ENCODE results near the gene BICC1. TPM values are rescaled to one million over a fixed set of nuclear protein-coding genes. Genes with fewer than 3 reads are reported as not detected.

The BICC1 gene
- total RNA-seq, 1 experiment from 2014 or later, result 0.57 TPM

GRCh38 chr10:58772758-58773157 lies 260.1 kb downstream of the BICC1 start:
- no peak overlapping the region for H2BK15ac ChIP-seq (ENCODE audit: low read depth, low read length)
- no peaks in the 10 kb centered on the region for H3K79me1 ChIP-seq (ENCODE audit: insufficient read depth, low read depth, low read length, poor library complexity, severe bottlenecking)
- no peak overlapping the region for H3K56ac ChIP-seq (ENCODE audit: insufficient read length, low read depth, low read length)
- H3K4ac ChIP-seq (ENCODE audit: low read depth, low read length), result no peak overlapping the region
- no peaks in the 10 kb centered on the region; a peak in 1 of 5 replicates for H3K9me3 Mint-ChIP-seq
- no peak overlapping the region for H3K14ac ChIP-seq (ENCODE audit: insufficient read depth, low read length)
- H3K23me2 ChIP-seq (ENCODE audit: insufficient read length, low read depth, low read length, poor library complexity, severe bottlenecking), result no peaks in the 10 kb centered on the region
- H2BK20ac ChIP-seq (ENCODE audit: low read depth, low read length, poor library complexity, severe bottlenecking), result no peak overlapping the region
- H3K27me3 ChIP-seq (ENCODE audit: insufficient read depth, low read length), result no peaks in the 10 kb centered on the region
- no peak overlapping the region for H4K8ac ChIP-seq (replicated peaks; ENCODE audit: insufficient read length, low read depth, low read length)
- no peak overlapping the region for H4K91ac ChIP-seq (ENCODE audit: insufficient read length, low read depth, low read length)
- no CpG with 5 or more reads among the region's 3 CpGs for WGBS (ENCODE audit: extremely low coverage, insufficient read length, low lambda C conversion rate)
- H3K27me3 Mint-ChIP-seq (ENCODE audit: low read depth), result no peaks in the 10 kb centered on the region
- TF ChIP-seq, protein P1, sequence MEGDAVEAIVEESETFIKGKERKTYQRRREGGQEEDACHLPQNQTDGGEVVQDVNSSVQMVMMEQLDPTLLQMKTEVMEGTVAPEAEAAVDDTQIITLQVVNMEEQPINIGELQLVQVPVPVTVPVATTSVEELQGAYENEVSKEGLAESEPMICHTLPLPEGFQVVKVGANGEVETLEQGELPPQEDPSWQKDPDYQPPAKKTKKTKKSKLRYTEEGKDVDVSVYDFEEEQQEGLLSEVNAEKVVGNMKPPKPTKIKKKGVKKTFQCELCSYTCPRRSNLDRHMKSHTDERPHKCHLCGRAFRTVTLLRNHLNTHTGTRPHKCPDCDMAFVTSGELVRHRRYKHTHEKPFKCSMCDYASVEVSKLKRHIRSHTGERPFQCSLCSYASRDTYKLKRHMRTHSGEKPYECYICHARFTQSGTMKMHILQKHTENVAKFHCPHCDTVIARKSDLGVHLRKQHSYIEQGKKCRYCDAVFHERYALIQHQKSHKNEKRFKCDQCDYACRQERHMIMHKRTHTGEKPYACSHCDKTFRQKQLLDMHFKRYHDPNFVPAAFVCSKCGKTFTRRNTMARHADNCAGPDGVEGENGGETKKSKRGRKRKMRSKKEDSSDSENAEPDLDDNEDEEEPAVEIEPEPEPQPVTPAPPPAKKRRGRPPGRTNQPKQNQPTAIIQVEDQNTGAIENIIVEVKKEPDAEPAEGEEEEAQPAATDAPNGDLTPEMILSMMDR (conservative IDR thresholded peaks at IDR 0.05), result no peak
- H3K36me3 Mint-ChIP-seq (ENCODE audit: insufficient read depth in 1 of 3, low read depth in 3 of 3), result no peaks in the 10 kb centered on the region
- H3K27ac Mint-ChIP-seq, result no peak overlapping the region
- H3K4me1 Mint-ChIP-seq, result 0 out of 4 replicates have a peak, but pooled peaks cover 0 to 3% of the 10 kb centered on the region in 2 experiments
- H3K79me2 ChIP-seq (ENCODE audit: insufficient read depth, low read length), result no peaks in the 10 kb centered on the region
- no peak overlapping the region for H3K23ac ChIP-seq (ENCODE audit: insufficient read length, low read depth, low read length)
- H3K4me2 ChIP-seq (ENCODE audit: insufficient read depth, insufficient read length, low read length), result no peak overlapping the region
- DNase-seq, result no peak
- no peak overlapping the region for H2BK120ac ChIP-seq (ENCODE audit: low read depth, low read length, poor library complexity, severe bottlenecking)
- H3K4me1 ChIP-seq (ENCODE audit: insufficient read depth, low read length), result no peaks in the 10 kb centered on the region
- H2AFZ ChIP-seq (ENCODE audit: low read length), result no peak overlapping the region
- no peaks in the 10 kb centered on the region for H3K9me3 ChIP-seq (ENCODE audit: control insufficient read depth, low read depth, low read length)
- no peak overlapping the region for H2BK12ac ChIP-seq (ENCODE audit: insufficient read length, low read depth, low read length)
- H3K9ac ChIP-seq (ENCODE audit: extremely low read depth, insufficient read length, low read length), result no peak overlapping the region
- H4K20me1 ChIP-seq (ENCODE audit: control insufficient read depth, insufficient read depth, insufficient read length), result no peaks in the 10 kb centered on the region
- H4K5ac ChIP-seq (ENCODE audit: insufficient read length, low read depth, low read length), result no peak overlapping the region
- no peak overlapping the region for H2AK5ac ChIP-seq (ENCODE audit: insufficient read length, low read length)
- no peak overlapping the region for H3T11ph ChIP-seq (ENCODE audit: low read length)
- no peak overlapping the region for H2BK5ac ChIP-seq (ENCODE audit: insufficient read length, low read length)
- H3K27ac ChIP-seq (ENCODE audit: insufficient read length, low read depth, low read length), result no peak overlapping the region
- H3K4me3 Mint-ChIP-seq, result no peak overlapping the region
- no peak overlapping the region for H3K18ac ChIP-seq (ENCODE audit: insufficient read length, low read depth, low read length)

Measured in H9 (cell line).